Stimulated activated CD4-positive, alpha-beta T cell treated with anti-CD3 and anti-CD28 coated beads, Interleukin-12 subunit alpha, Interleukin-12 subunit beta, amount 100 ng/mL, for 24 hours (primary cell): ENCODE results near the gene GRAMD1B.
"Not testable (repeated sequence)": the region's sequence is repeated elsewhere in the genome, so short reads cannot be mapped to it uniquely, and the experiment has no call there.

Experiments used
- DNase-seq, 2 experiments: peaks; one replicate each; pipeline ENCODE4 v3.0.0-alpha.2; 2020; ENCODE audit warnings: low read depth in 2 of 2

Gene GRAMD1B

DNA sequence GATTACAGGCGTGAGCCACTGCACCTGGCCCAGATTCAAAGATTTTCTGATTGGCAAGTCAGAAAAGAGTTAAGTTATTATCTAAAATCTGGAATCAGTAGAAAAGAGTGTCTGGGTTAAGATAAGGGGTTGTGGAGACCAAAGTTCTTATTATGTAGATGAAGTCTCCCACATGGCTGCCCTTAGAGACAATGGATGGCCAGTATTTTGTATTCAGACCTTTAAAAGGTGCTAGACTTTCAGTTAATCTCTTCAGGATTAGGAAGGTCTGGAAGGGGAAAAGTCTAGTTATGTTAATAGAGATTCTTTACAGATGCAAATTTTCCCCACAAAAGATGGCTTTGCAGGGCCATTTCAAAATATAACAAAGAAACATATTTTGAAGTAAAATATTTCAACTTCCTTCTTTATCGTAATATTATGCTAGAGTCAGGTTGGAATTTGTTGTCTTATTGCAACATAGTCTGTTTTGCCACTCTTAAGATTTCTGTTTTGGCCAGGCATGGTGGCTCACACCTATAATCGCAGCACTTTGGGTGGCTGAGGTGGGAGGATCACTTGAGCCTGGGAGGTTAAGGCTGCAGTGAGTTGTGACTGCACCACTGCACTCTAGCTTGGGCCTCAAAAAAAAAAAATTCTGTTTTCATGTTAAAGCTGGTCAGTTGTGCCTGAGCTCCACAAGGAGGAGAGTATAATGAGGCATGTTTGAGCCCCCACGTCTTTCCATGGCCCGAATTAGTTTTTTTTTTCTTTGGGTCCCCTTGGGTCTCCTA, 14.0 kb downstream of the GRAMD1B start:
- DNase-seq, result no peak

DNA sequence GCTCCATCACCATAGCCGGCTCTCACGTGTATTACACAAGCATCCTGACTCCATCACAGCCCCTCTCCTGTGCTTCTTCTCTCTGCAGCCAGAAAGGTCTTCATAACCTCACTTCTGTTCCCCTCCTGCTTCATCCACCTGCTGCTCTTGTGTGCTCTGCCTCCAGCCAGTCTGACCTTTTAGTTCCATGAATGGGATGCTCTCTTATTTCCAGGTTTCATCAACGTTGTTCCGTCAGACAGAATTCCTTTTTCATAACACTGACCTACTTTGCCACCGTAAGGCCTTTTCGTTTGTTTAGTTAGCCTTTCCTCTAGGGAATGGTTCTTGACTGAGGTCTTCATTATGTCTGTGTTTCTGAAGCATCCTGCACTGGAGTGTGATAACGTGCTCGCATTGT, 18.8 kb downstream of the GRAMD1B start:
- DNase-seq, result no peak

DNA sequence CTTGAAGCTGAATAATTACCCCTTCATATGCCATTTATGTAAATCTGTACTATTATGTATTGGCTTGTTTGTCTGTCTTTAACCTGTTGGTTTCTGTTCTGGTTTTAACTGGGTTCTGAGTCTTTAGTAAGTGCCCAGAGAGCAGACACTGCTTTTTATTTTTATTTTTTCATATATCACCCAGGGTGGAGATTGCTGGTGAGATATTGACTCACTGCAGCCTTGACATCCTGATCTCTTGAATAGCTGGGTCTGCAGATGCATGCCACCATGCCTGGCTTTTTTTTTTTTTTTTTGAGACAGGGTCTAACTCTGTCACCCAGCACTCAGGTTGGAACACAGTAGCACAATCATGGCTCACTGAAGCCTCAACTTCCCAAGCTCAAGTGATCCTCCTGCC, 19.4 kb downstream of the GRAMD1B start:
- DNase-seq, result no peak

DNA sequence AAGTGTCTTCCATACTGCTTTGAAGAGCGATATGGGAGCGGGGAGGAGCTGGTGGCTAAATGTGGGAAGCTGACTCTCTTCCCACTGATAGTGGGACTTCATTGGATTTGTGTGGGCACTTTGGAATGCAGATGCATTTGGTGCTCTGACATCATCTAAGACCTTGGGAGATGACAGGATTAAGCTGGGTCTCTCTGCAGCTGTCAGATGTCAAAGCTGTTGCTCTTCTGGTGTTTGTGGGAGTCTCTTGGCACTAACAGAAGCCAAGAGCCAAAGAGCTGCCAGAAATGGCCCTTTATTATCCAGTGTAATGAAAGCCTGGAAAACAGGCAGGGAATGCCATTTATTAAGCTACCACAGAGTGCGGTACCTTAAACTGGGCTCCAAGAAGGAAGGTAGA, 20.6 kb downstream of the GRAMD1B start:
- DNase-seq, result no peak

- no peak for DNase-seq
These were observed 21.2 kb downstream of the GRAMD1B start for GRCh38 chr11:123451183-123451781.

- no peak for DNase-seq
These were observed 22.7 kb downstream of the GRAMD1B start for GRCh38 chr11:123452794-123453193.

GRCh38 chr11:123454060-123454651, 24.1 kb downstream of the GRAMD1B start:
- peak; percentile 28 to 70 for DNase-seq

DNA sequence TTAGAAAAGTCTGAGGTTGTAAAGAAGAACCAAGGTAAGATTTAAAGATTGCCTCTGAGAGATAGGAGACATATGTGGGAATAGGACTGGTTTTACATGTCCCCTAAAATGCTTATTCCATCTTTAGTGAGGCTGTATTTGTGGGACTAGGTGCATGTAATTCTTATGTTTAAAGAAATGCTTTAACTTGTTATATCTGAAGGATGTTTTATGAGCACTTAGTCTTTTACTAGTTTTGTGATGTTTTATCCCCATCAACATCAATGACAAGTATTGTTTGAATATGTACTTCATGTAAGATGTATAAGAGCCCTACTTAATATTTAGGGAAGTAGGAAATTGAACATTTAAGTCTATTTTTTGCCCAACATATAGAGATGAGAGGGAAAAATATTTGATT, 24.7 kb downstream of the GRAMD1B start:
- no peak for DNase-seq

DNA sequence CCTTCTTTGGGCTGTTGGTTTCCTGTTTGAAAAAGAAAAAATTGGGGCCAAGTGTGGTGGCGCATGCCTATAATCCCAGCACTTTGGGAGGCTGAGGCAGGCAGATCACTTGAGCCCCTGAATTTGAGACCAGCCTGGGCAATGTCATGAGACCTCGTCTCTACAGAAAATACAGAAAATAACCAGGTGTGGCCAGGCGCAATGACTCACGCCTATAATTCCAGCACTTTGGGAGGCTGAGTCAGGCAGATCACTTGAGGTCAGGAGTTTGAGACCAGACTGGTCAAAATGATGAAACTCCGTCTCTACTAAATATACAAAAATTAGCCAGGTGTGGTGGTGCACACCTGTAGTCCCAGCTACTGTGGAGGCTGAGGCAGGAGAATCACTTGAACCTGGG, 26.4 kb downstream of the GRAMD1B start:
- DNase-seq, result not testable (repeated sequence)

GRCh38 chr11:123457187-123457770, 27.2 kb downstream of the GRAMD1B start:
- no peak for DNase-seq

GRCh38 chr11:123458501-123458900, 28.4 kb downstream of the GRAMD1B start:
- DNase-seq, result no peak

GRCh38 chr11:123460012-123460700, 30.1 kb downstream of the GRAMD1B start:
- no peak for DNase-seq

DNA sequence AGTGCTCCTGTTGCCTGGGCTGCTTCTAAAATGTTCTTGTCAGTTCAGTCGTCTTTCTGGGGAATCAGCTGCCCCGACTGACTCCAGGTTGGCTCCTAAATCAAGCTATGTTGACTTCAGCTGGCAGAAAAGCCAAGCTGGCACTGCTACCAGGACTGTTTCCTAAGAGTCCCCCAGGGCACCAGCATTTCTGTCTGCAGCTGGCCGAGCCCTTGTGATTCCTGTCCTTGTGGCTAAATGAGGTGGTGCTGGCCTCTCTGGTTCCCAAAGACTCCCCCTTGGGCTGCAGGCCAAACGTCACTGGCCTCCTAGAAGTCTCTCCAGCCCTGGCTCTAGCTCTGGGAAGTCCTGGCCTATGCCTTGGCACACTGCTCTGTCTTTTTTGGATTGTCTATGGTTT, 31.1 kb downstream of the GRAMD1B start:
- no peak for DNase-seq

DNA sequence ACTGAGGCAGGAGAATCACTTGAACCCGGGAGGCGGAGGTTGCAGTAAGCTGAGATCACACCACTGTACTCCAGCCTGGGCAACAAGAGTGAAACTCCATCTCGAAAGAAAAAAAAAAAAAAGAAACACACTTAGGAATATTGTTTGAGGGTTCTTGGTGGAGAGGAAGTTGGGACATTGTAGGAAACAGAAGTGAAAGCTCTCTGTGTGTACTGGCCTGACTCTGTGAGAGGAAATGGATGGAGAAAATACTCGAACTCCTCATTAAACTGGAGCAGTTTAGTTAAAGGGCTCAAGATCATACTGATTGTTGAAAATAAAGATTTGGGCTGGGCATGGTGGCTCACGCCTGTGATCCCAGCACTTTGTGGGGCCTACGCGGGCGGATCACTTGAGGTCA, 35.6 kb downstream of the GRAMD1B start:
- DNase-seq, result not testable (repeated sequence)

DNA sequence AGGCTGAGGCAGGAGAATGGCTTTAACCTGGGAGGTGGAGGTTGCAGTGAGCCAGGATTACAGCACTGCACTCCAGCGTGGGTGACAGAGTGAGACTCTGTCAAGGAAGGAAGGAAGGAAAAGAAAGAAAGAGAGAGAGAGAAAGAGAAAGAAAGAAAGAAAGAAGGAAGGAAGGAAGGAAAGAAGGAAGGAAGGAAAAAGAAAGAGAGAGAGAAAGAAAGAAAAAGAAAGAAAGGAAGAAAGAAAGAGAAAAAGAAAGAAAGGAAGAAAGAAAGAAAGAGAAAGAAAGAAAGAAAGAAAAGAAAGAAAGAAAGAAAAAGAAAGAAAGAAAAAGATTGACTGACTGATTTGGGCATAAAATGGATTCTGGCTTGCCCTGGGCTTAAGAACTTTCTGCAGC, 36.1 kb downstream of the GRAMD1B start:
- not testable (repeated sequence) for DNase-seq

DNA sequence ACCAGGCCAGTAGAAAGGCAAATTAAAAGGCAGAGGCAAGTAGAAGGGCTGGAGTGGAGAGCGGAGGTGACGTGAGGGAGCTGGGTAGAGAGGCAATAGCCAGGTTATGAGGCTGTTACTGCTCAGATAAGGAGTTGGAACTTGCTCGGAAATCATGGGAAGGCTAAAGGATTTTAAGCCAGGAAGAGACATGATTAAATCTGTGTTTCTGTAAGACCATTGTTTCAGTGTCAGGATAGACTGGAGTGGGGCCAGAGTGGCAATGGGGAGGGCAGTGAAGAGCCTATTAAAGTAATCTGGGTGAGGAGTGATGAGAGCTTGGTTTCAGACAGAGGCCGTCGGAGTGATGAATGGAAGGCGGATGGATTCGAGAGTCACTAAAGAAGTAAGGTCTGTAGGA, 39.0 kb downstream of the GRAMD1B start:
- DNase-seq, result no peak

- no peak for DNase-seq
These were observed 39.5 kb downstream of the GRAMD1B start for GRCh38 chr11:123469586-123469985.

GRCh38 chr11:123470842-123471241, 40.8 kb downstream of the GRAMD1B start:
- DNase-seq, result no peak

DNA sequence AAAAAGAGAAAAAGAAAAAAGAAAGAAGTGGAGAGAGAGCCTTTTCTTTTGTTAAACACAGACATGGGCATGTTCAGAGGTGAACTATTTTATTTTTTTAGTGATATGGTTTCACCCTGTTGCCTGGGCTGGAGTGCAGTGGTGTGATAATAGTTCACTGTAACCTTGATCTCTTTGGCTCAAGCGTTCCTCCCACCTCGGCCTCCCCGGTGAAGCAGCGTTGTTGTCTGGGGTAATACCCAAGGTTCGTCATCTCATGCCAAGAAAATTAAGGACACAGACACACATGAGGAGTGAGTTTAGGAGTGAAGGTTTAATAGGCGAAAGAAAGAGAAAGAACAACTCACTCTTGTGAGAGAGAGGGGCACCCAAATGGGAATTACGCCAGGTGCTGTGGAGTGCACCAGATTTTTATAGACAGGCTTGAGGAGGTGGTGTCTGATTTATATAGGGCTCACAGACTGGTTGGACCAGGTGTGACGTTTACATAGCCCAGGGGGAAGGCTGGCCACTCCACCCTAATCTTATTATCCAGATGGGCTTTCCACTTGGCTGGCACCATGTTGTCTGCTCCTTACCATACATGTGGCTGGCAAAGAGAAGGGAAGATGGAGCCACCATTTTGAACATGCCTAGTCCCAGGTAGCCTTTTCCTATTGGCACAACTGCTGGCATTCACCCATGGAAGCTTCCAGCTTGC, 42.3 kb downstream of the GRAMD1B start:
- no peak for DNase-seq

DNA sequence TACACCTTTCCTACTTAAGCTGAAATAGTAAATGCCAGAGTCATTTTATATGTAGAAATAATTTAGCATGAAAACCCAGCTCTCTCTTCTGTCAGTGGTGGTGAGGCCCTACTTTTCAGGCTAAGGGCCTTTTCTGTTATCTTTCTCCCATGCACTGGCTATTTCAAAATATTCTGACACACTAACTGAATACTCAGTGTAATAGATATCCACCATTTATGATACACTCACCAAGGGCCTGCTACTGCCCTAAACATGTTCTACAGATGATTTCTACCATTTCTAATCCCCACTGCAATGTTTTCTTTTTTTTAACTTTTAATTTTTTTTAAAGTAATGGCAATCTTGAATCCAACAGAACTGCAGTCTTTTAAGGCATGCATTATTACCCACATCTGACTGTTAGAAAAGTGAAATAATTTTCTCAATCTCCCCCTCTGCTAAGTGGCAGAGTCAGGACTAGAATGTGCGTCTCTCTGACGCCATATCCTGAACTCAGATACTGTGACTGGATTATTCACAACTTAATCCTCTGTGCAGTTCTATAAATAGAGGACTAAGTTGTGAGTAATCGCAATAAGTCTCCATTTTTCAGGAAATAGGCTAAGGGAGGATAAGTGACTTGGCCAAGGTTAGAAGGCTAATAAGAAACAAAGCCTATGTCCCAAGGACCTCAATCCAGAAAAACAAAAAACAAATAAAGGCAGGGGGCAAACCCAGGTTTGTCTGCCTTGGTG, 44.0 kb downstream of the GRAMD1B start:
- no peak for DNase-seq

- DNase-seq, result no peak
These were observed 44.9 kb downstream of the GRAMD1B start for GRCh38 chr11:123474994-123475393.
